Subcutaneous adipose tissue (tissue), 4 donors: ENCODE data around the gene RREB1. TPM values are rescaled to one million over a fixed set of nuclear protein-coding genes. Genes with fewer than 3 reads are reported as not detected.

ENCODE experiments used
- CTCF ChIP-seq: fragments of 450-650 bp; IDR thresholded peaks from one replicate; pipeline ENCODE4 v1.5.1; 2016; ENCODE audit warnings: low read depth, mild to moderate bottlenecking, control low read depth, antibody characterized with exemption, moderate library complexity
- total RNA-seq, 4 donors: library from RNA; depleted of rRNA; stranded (reverse); fragments of >200 nt; gene quantifications; one replicate each; pipeline ENCODE4 v1.1.0, GENCODE V29; 2016

Gene RREB1
- 10 to 100 TPM; 33.0 to 61.0 (median 40.5) TPM for total RNA-seq

GRCh38 chr6:7107578-7108195 lies at the start of gene RREB1:
Gene RREB1, plus strand, starts transcription at chr6:7107961. Its CDS starts 73,951 bp downstream, at chr6:7181912.
- TF ChIP-seq CTCF, result no peak

- TF ChIP-seq CTCF, result no peak
Measured at GRCh38 chr6:7058250-7058923, 49.4 kb upstream of the RREB1 start.

- no peak for TF ChIP-seq CTCF
Measured at GRCh38 chr6:7060769-7061516, 46.8 kb upstream of the RREB1 start.

GRCh38 chr6:7062451-7063162 lies 45.2 kb upstream of the RREB1 start:
- no peak for TF ChIP-seq CTCF

GRCh38 chr6:7067305-7067704 lies 40.5 kb upstream of the RREB1 start:
- TF ChIP-seq CTCF, result no peak

- TF ChIP-seq CTCF, result no peak
Measured at GRCh38 chr6:7071405-7071804, 36.4 kb upstream of the RREB1 start.
